Left ventricle myocardium inferior (tissue), 1 donor: ENCODE measurements around the gene INSYN2B. TPM values are rescaled to one million over a fixed set of nuclear protein-coding genes. Genes with fewer than 3 reads are reported as not detected.

Experiments used
- DNase-seq: peaks from one replicate; pipeline ENCODE4 v3.0.0-alpha.2; 2020
- H3K27ac ChIP-seq: fragments of 200-600 bp; replicated peaks from 2 replicates; pipeline ENCODE4 v1.8.0; 2021
- H3K27me3 ChIP-seq: fragments of 200-600 bp; 2 replicates; pipeline ENCODE4 v1.8.0; 2021; ENCODE audit warnings: low read depth
- H3K36me3 ChIP-seq: fragments of 200-600 bp; 2 replicates; pipeline ENCODE4 v1.8.0; 2021
- H3K4me1 ChIP-seq: fragments of 200-600 bp; 2 replicates; pipeline ENCODE4 v1.8.0; 2021
- H3K4me3 ChIP-seq: fragments of 200-600 bp; 2 replicates; pipeline ENCODE4 v1.8.0; 2021; ENCODE audit warnings: mild to moderate bottlenecking, moderate library complexity
- H3K9me3 ChIP-seq: fragments of 200-600 bp; replicated peaks from 2 replicates; pipeline ENCODE4 v1.8.0; 2021
- intact Hi-C: fragments of 100-400 bp; cut with micrococcal nuclease; formaldehyde crosslinking; loops from one replicate; pipeline ENCODE4 v1.11.0; 2022
- total RNA-seq: library from RNA; stranded (reverse); fragmentation: NEBNext Ultra II Directional; extraction: Animal tissue kit (Norgen Biotek cat#: 25700); gene quantifications from one replicate; pipeline ENCODE4 v1.2.1, GENCODE V29; 2021
- TF ChIP-seq, protein P1 (sequence below): fragments of 200-600 bp; IDR thresholded peaks from 2 replicates; pipeline ENCODE4 v1.8.0; 2021; ENCODE audit warnings: antibody characterized with exemption, mild to moderate bottlenecking, borderline replicate concordance
- donor health status: DM: no; HTN: yes; CAD: no; lungs with severe emphysema.

INSYN2B gene
- total RNA-seq, 1 donor from 2014 or later: 0.08 TPM

DNA sequence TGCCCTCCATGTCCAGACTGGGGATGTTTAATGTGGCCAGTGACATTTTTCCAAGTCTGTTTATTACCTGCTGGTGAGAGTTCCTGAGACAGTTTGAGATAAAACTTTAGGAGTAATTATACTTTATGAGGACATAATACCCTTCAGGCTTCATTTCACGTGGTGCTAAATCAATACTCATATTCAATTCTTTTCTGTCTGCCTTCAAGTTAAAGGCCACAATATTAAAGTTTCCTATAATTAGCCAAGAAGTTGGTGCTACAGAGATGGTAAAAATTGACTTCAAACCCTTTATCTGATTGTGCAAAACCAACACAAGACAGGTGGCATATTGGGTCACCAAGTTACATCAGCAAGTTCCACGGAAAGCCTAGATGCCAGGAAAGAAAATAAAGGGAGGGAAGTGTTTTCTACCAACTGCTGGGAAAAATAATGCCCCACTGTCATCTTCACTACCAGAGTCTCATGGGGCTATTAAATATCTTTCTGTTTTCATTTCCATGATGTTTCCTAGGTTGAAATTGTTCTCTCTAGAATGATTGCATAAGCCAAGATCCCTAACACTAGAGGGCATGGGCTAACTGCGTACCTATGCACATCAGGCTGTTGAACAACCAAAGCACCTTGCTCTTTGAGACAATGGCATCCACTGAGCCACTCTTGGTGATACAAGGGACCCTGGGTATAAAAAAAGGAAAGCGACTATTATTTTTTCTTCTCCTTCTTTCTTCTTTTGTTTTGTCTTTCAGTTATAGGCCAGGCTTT, 68.7 kb downstream of the INSYN2B start:
- H3K36me3 ChIP-seq: no peaks in the 10 kb centered on the region
- intact Hi-C loops: no loop called here
- peaks cover 7% of the 10 kb centered on the region for H3K4me1 ChIP-seq
- DNase-seq: no peak
- no peak overlapping the region for H3K4me3 ChIP-seq
- no peak overlapping the region for H3K27ac ChIP-seq
- H3K27me3 ChIP-seq: peaks cover 18% of the 10 kb centered on the region
- no peaks in the 10 kb centered on the region for H3K9me3 ChIP-seq
- TF ChIP-seq, protein P1, sequence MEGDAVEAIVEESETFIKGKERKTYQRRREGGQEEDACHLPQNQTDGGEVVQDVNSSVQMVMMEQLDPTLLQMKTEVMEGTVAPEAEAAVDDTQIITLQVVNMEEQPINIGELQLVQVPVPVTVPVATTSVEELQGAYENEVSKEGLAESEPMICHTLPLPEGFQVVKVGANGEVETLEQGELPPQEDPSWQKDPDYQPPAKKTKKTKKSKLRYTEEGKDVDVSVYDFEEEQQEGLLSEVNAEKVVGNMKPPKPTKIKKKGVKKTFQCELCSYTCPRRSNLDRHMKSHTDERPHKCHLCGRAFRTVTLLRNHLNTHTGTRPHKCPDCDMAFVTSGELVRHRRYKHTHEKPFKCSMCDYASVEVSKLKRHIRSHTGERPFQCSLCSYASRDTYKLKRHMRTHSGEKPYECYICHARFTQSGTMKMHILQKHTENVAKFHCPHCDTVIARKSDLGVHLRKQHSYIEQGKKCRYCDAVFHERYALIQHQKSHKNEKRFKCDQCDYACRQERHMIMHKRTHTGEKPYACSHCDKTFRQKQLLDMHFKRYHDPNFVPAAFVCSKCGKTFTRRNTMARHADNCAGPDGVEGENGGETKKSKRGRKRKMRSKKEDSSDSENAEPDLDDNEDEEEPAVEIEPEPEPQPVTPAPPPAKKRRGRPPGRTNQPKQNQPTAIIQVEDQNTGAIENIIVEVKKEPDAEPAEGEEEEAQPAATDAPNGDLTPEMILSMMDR: no peak

DNA sequence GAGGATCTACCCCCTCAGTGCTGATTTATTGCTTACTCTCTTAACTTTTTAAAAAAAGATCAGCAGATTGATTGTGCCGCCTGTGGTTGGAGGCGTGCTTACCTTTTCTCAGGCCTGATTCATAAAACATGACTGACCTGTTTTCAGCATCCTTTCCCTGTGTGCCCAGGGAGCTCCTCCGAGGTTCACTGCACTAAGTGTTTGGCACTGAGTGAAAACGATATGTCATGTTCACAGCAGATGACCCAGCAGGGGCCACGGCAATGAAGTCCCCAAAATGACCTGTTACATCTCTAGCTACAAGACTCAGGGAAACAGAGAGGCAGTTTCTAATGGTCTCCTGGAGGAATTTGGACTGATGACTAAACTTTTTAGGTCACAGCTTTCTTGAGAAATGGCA, 69.9 kb downstream of the INSYN2B start:
- intact Hi-C loops: no loop called here
- H3K4me3 ChIP-seq: no peak overlapping the region
- H3K27me3 ChIP-seq: peaks cover 18% of the 10 kb centered on the region
- DNase-seq: no peak
- no peaks in the 10 kb centered on the region for H3K9me3 ChIP-seq
- peaks cover 7% of the 10 kb centered on the region for H3K4me1 ChIP-seq
- H3K27ac ChIP-seq: no peak overlapping the region
- H3K36me3 ChIP-seq: no peaks in the 10 kb centered on the region
- TF ChIP-seq, protein P1: no peak

DNA sequence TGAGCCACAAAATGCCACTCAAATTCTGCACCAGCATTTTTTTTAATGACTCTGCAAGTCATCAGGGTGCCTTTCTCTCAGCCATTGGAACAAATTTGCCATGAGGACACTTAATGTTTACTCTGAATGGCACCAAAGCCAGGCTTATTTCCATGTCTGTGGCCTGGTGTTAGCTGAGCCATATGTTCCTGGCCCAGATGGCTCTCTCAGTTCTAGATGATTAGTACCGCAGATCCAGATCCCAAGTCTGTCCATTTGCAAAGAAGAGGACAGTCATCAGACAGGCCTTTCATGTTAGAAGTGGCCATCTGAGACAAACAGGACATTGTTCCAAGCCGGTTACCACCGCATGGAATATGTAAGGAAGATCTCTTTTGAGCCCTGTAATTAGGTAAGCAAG, 70.3 kb downstream of the INSYN2B start:
- H3K4me1 ChIP-seq: peaks cover 6% of the 10 kb centered on the region
- no peaks in the 10 kb centered on the region for H3K36me3 ChIP-seq
- H3K27ac ChIP-seq: no peak overlapping the region
- TF ChIP-seq, protein P1: no peak
- no peaks in the 10 kb centered on the region for H3K9me3 ChIP-seq
- intact Hi-C loops: no loop called here
- H3K4me3 ChIP-seq: no peak overlapping the region
- peaks cover 18% of the 10 kb centered on the region for H3K27me3 ChIP-seq
- DNase-seq: no peak

DNA sequence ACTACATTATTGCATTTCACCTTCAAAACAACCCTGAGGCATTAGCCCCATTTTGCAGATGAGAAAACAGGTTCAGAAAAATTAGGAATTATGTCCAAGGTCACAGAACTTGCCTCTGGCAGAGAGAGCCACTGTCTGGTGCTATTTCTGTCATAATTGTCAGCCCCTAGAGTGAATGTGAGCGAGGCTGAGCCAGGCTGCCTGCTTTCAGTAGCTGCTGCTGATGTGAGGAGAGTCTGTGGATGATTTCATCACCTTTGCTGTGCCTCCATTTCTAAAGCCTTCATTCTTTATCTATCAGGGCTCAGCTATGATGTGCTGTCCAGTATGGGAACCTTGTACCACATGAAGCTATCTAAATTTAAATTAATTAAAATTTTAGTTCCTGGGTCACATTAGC, 71.4 kb downstream of the INSYN2B start:
- Histone ChIP-seq H3K4me3 (no peak overlapping the region), H3K27ac (no peak overlapping the region), H3K36me3 (no peaks in the 10 kb centered on the region), H3K4me1 (no peaks in the 10 kb centered on the region), H3K27me3 (peaks cover 16% of the 10 kb centered on the region), H3K9me3 (no peaks in the 10 kb centered on the region)
- DNase-seq: no peak
- TF ChIP-seq, protein P1: no peak
- intact Hi-C loops: no loop called here

DNA sequence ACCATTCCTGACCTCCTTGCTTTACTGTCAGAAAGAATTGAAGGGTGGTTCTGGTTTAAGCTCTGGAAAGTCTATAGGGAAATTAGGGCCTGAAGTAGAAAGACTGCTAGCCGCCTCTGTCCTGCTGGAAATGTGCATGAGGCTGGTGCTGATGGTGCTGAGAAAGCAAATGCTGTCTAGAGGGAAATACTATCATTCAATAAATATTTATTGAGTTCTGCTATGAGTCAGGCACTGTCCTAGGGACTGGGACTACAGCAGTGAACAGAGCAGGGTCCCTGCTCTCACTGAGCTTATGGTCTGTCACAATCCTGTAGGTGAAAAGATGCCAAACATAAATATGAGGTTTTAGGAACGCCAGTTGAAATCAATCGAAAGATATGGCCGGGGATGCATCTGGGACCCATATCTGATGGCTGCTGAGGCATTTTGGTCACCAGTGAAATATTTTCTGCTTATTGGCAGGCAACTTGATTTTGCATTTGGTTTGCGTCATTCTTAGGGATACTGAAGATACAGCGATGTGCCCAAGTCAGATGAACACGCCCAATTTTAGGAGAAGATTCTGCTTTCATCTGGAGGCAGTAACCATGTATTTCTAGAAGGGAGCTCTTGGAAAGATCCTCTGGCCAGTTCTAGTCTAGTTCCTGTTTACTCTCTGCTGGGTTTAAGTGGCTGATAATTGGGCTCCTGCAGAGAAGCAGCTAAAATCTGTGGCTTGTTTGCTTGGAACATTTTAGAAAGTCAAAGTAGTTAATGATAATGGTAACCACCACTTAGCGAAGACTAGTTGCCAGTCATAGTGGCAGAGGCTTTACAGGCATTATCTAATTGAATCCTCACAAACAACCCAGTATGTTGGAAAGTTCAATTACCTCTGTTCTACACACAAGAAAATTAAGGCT, 73.3 kb downstream of the INSYN2B start:
- H3K4me1 ChIP-seq: no peaks in the 10 kb centered on the region
- TF ChIP-seq, protein P1: no peak
- H3K27ac ChIP-seq: peak overlapping the region; percentile 5
- intact Hi-C loops: no loop called here
- DNase-seq: no peak
- no peaks in the 10 kb centered on the region for H3K36me3 ChIP-seq
- no peak overlapping the region for H3K4me3 ChIP-seq
- peaks cover 3% of the 10 kb centered on the region for H3K27me3 ChIP-seq
- no peaks in the 10 kb centered on the region for H3K9me3 ChIP-seq
